OCI-LY7 (cell line): ENCODE measurements around the gene DMD. TPM values are rescaled to one million over a fixed set of nuclear protein-coding genes. Genes with fewer than 3 reads are reported as not detected.
A peak's percentile ranks its signal among the peaks of the same experiment; 100 is the strongest.

Experiments
- BruUV-seq: library from RNA; stranded (reverse); fragments of 400-500 nt; replicated peaks from 2 replicates; lab custom pipeline; 2021; lab: Mats Ljungman, UMichigan
- CTCF ChIA-PET: fragments of 300-600 bp; sonication (Branson Sonifier 250); formaldehyde crosslinking; loops from one replicate; lab custom pipeline; 2022; ENCODE audit warnings: antibody characterized with exemption; ENCODE audit not compliant: unreplicated experiment; lab: Charles Lee
- POLR2A ChIA-PET: fragments of 300-600 bp; sonication (Branson Sonifier 250); formaldehyde crosslinking; loops from one replicate; lab custom pipeline; 2022; ENCODE audit warnings: antibody characterized with exemption; lab: Charles Lee
- DNase-seq: peaks from one replicate; pipeline ENCODE4 v3.0.0-alpha.2; 2015; ENCODE audit warnings: low spot score
- H2AFZ ChIP-seq: fragments of 200-600 bp; sonication (generic), shearing (Covaris generic); 2 replicates; pipeline ENCODE4 v1.6.1; 2014; ENCODE audit warnings: mild to moderate bottlenecking, antibody characterized with exemption, low read length, moderate library complexity
- H3K27ac ChIP-seq: fragments of 200-600 bp; sonication (generic); 2 replicates; pipeline ENCODE4 v1.5.1; 2014; ENCODE audit warnings: mixed run types, low read depth, mild to moderate bottlenecking, moderate library complexity, low read length, inconsistent platforms; ENCODE audit not compliant: poor library complexity, severe bottlenecking
- H3K36me3 ChIP-seq: fragments of 200-600 bp; sonication (generic); 2 replicates; pipeline ENCODE4 v1.6.1; 2014; ENCODE audit warnings: mild to moderate bottlenecking, antibody characterized with exemption, low read length, moderate library complexity, mixed read lengths; ENCODE audit not compliant: insufficient read depth
- H3K4me1 ChIP-seq: fragments of 200-600 bp; sonication (generic); 2 replicates; pipeline ENCODE4 v1.5.1; 2014; ENCODE audit warnings: mild to moderate bottlenecking, low read length; ENCODE audit not compliant: insufficient read depth, poor library complexity, severe bottlenecking
- H3K4me2 ChIP-seq: fragments of 200-600 bp; sonication (generic); 2 replicates; pipeline ENCODE4 v1.6.1; 2014; ENCODE audit warnings: mild to moderate bottlenecking, low read length
- H3K4me3 ChIP-seq: fragments of 200-600 bp; sonication (generic); 2 replicates; pipeline ENCODE4 v1.5.1; 2014; ENCODE audit warnings: mild to moderate bottlenecking, low read depth, low read length; ENCODE audit not compliant: poor library complexity, severe bottlenecking
- H3K79me2 ChIP-seq: fragments of 200-600 bp; sonication (generic); 2 replicates; pipeline ENCODE4 v1.6.1; 2016; ENCODE audit warnings: low read depth, mild to moderate bottlenecking, low read length, moderate library complexity, mixed read lengths; ENCODE audit not compliant: insufficient read depth
- H3K9me2 ChIP-seq: fragments of 200-600 bp; sonication (generic); 2 replicates; pipeline ENCODE4 v1.6.1; 2016; ENCODE audit warnings: mild to moderate bottlenecking, low read length, mixed read lengths; ENCODE audit not compliant: insufficient read depth
- H3K9me3 ChIP-seq: fragments of 200-600 bp; sonication (generic); 2 replicates; pipeline ENCODE4 v1.6.1; 2014; ENCODE audit warnings: mild to moderate bottlenecking, mixed run types, low read length, mixed read lengths
- H4K20me1 ChIP-seq: fragments of 200-600 bp; sonication (generic); 2 replicates; pipeline ENCODE4 v1.6.1; 2014; ENCODE audit warnings: mild to moderate bottlenecking, antibody characterized with exemption, low read length, moderate library complexity, mixed read lengths; ENCODE audit not compliant: insufficient read depth
- EZH2phosphoT487 ChIP-seq: fragments of 200-600 bp; sonication (generic); IDR thresholded peaks from 2 replicates; pipeline ENCODE4 v1.6.1; 2018; ENCODE audit warnings: low read depth, borderline replicate concordance, mild to moderate bottlenecking, mixed run types, antibody characterized with exemption, low read length, moderate library complexity, mixed read lengths
- intact Hi-C: fragments of 100-400 bp; cut with micrococcal nuclease; formaldehyde crosslinking; loops from one replicate; pipeline ENCODE4 v1.10.0; 2022; ENCODE audit not compliant: unreplicated experiment
- total RNA-seq, 2 experiments: library from RNA; depleted of rRNA in 1 of 2; stranded (reverse); fragments of >200 nt in 1 of 2; shearing (Covaris generic) in 1 of 2; gene quantifications; 2 replicates each; pipeline ENCODE4 v1.2.3, GENCODE V29; 2014 to 2022
- TF ChIP-seq, protein P1 (sequence below): fragments of 200-600 bp; sonication (generic); conservative IDR thresholded peaks from 2 replicates; pipeline ENCODE4 v1.5.1; 2014; ENCODE audit warnings: mild to moderate bottlenecking, antibody characterized with exemption, low read length, moderate library complexity, mixed read lengths

DMD gene
- total RNA-seq, 2 experiments from 2014 or later: 20.5 to 61.4 TPM

GRCh38 chrX:32954125-32954524 is 257.2 kb downstream of the DMD start:
- DNase-seq: no peak
- H3K4me2 ChIP-seq: no peak overlapping the region
- no peaks in the 10 kb centered on the region for H3K9me3 ChIP-seq
- H3K27ac ChIP-seq: no peak overlapping the region
- no peaks in the 10 kb centered on the region for H3K4me1 ChIP-seq
- BruUV-seq: no TSS peak
- ChIA-PET POLR2A (interaction anchor here (0.6 kb wide), 1 partner anchor 83 kb away, joined by 3 read pairs; no protein-coding TSS in a partner anchor), CTCF (no interaction called here)
- H3K36me3 ChIP-seq: no peaks in the 10 kb centered on the region; the same call in 1 of the 2 replicates
- no peak overlapping the region for H3K4me3 ChIP-seq
- H2AFZ ChIP-seq: no peak overlapping the region
- no peaks in the 10 kb centered on the region for H3K79me2 ChIP-seq
- no peaks in the 10 kb centered on the region for H3K9me2 ChIP-seq
- intact Hi-C loops: no loop called here
- no peaks in the 10 kb centered on the region for H4K20me1 ChIP-seq
- TF ChIP-seq, protein P1, sequence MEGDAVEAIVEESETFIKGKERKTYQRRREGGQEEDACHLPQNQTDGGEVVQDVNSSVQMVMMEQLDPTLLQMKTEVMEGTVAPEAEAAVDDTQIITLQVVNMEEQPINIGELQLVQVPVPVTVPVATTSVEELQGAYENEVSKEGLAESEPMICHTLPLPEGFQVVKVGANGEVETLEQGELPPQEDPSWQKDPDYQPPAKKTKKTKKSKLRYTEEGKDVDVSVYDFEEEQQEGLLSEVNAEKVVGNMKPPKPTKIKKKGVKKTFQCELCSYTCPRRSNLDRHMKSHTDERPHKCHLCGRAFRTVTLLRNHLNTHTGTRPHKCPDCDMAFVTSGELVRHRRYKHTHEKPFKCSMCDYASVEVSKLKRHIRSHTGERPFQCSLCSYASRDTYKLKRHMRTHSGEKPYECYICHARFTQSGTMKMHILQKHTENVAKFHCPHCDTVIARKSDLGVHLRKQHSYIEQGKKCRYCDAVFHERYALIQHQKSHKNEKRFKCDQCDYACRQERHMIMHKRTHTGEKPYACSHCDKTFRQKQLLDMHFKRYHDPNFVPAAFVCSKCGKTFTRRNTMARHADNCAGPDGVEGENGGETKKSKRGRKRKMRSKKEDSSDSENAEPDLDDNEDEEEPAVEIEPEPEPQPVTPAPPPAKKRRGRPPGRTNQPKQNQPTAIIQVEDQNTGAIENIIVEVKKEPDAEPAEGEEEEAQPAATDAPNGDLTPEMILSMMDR: no peak
- no peak for TF ChIP-seq EZH2phosphoT487

DNA sequence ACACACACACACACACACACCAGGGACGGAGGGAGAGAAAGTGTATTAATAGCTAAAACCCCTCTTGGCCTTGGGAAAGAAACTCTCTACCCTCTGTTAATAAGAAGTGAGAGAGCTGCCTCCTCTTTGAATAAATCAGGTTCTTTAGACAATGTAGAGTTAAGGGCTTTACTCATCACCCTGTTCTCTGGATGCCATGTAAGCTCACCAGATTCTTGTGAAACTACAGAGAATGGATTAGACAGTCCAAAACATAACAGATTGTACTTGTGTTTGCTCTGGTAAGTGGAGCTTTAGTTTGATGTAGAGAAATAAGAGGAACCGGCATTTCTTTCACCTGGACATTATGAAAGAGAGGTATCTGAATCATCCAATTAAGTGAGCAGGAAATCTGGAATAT is 263.2 kb downstream of the DMD start:
- Histone ChIP-seq H3K9me3 (no peaks in the 10 kb centered on the region), H3K4me3 (no peak overlapping the region), H3K79me2 (no peaks in the 10 kb centered on the region), H3K4me2 (no peak overlapping the region), H3K4me1 (peaks cover 7% of the 10 kb centered on the region), H4K20me1 (no peaks in the 10 kb centered on the region), H3K9me2 (no peaks in the 10 kb centered on the region), H2AFZ (peak overlapping the region; percentile 54; the same call in 1 of the 2 replicates), H3K27ac (no peak overlapping the region), H3K36me3 (no peaks in the 10 kb centered on the region)
- ChIA-PET CTCF (no interaction called here), POLR2A (interaction anchor here (0.7 kb wide), 1 partner anchor 17 kb away, joined by 6 read pairs; no protein-coding TSS in a partner anchor)
- intact Hi-C loops: no loop called here
- no peak for DNase-seq
- no peak for TF ChIP-seq EZH2phosphoT487
- no TSS peak for BruUV-seq

DNA sequence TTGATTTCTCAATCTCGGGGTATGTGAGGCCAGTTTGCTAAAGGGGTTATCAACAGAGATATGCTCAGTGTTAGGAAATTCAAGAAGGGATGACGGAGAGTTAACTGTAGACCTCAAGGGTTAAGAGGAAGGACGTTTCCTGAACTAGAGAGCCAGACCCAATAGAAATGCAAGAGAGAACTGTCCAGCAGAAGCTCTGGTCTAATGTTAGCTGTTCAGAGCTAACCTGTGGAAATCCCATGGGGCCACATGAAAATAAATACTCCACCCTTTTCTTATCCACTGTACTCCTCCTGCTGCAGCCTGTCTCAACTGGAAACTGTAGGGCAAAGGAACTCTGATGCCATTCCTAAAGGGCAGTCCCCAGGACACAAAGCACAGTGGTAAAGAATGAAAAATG is 274.3 kb downstream of the DMD start:
- H3K4me3 ChIP-seq: no peak overlapping the region
- no peaks in the 10 kb centered on the region for H3K79me2 ChIP-seq
- BruUV-seq: no TSS peak
- H3K4me2 ChIP-seq: no peak overlapping the region
- no peaks in the 10 kb centered on the region for H3K9me3 ChIP-seq
- ChIA-PET POLR2A (no interaction called here), CTCF (no interaction called here)
- H3K9me2 ChIP-seq: no peaks in the 10 kb centered on the region
- no peaks in the 10 kb centered on the region for H3K36me3 ChIP-seq
- no peak for TF ChIP-seq EZH2phosphoT487
- TF ChIP-seq, protein P1: no peak
- H3K4me1 ChIP-seq: no peaks in the 10 kb centered on the region
- peak overlapping the region; percentile 25; the same call in 1 of the 2 replicates for H2AFZ ChIP-seq
- intact Hi-C loops: no loop called here
- no peak overlapping the region for H3K27ac ChIP-seq
- no peak for DNase-seq
- H4K20me1 ChIP-seq: no peaks in the 10 kb centered on the region
